Measurements from ENCODE around the gene DOCK1.

Gene DOCK1

DNA sequence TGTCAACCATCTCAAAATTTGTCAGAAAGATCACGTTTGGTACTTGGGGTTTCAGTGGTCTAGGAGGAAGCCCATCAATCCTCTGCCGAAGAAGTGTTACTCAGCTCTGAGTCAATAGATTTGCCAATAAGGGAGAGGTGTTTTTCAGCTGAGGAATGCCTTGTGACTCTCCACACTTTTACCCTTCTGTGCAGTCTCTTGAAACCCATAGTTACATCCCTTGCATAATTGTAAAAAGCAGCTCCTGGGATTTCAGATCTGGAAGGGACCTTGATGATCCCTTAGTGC, 243.6 kb downstream of the DOCK1 start:
- TF ChIP-seq, protein P1, sequence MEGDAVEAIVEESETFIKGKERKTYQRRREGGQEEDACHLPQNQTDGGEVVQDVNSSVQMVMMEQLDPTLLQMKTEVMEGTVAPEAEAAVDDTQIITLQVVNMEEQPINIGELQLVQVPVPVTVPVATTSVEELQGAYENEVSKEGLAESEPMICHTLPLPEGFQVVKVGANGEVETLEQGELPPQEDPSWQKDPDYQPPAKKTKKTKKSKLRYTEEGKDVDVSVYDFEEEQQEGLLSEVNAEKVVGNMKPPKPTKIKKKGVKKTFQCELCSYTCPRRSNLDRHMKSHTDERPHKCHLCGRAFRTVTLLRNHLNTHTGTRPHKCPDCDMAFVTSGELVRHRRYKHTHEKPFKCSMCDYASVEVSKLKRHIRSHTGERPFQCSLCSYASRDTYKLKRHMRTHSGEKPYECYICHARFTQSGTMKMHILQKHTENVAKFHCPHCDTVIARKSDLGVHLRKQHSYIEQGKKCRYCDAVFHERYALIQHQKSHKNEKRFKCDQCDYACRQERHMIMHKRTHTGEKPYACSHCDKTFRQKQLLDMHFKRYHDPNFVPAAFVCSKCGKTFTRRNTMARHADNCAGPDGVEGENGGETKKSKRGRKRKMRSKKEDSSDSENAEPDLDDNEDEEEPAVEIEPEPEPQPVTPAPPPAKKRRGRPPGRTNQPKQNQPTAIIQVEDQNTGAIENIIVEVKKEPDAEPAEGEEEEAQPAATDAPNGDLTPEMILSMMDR (IDR thresholded peaks at IDR 0.05): no peak
- Histone ChIP-seq H3K9me3 (ENCODE audit: control insufficient read depth, low read length) (no peaks in the 10 kb centered on the region), H3K36me3 (ENCODE audit: control insufficient read depth, insufficient read depth, low read length) (no peaks in the 10 kb centered on the region), H2AFZ (no peak overlapping the region), H3K79me2 (no peaks in the 10 kb centered on the region), H3K4me3 (ENCODE audit: low read depth, low read length) (no peak overlapping the region), H3K27me3 (ENCODE audit: control insufficient read depth, insufficient read depth, low read length) (no peaks in the 10 kb centered on the region), H3K9ac (no peak overlapping the region), H3K4me1 (no peaks in the 10 kb centered on the region), H3K27ac (no peak overlapping the region), H3K4me2 (ENCODE audit: low read length) (no peak overlapping the region)

DNA sequence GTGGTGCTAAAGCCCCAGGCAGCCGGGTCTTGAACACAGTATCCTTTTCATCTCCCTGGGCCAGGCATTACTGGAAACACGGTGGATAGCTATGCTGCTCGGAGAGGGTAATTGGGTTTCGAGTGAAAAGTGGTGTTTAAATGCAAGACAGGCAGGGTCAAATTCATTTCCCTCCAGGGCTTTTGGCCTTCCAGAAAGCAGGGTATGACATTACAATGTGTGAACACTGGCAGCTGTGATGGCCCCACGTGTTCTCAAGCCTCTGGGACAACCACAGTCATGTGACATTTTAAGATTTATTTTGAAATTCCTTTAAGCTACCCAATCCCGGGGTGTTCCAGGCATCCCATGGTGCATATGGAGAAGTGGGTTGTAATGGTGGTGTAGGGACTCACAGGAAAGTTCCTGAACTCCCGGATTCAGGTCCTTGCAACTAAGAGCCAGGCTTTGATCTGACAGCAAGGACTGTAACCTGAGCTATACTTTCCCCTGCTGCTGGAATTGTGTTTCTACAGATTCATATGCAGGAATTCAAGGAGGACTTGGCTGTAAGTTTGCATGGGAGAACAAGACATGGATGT, 244.4 kb downstream of the DOCK1 start:
- Histone ChIP-seq H2AFZ (no peak overlapping the region), H3K27ac (no peak overlapping the region), H3K36me3 (ENCODE audit: control insufficient read depth, insufficient read depth, low read length) (no peaks in the 10 kb centered on the region), H3K4me3 (ENCODE audit: low read depth, low read length) (no peak overlapping the region), H3K27me3 (ENCODE audit: control insufficient read depth, insufficient read depth, low read length) (no peaks in the 10 kb centered on the region), H3K79me2 (no peaks in the 10 kb centered on the region), H3K4me1 (no peaks in the 10 kb centered on the region), H3K9ac (no peak overlapping the region), H3K4me2 (ENCODE audit: low read length) (no peak overlapping the region), H3K9me3 (ENCODE audit: control insufficient read depth, low read length) (no peaks in the 10 kb centered on the region)
- TF ChIP-seq, protein P1 (IDR thresholded peaks at IDR 0.05): no peak

DNA sequence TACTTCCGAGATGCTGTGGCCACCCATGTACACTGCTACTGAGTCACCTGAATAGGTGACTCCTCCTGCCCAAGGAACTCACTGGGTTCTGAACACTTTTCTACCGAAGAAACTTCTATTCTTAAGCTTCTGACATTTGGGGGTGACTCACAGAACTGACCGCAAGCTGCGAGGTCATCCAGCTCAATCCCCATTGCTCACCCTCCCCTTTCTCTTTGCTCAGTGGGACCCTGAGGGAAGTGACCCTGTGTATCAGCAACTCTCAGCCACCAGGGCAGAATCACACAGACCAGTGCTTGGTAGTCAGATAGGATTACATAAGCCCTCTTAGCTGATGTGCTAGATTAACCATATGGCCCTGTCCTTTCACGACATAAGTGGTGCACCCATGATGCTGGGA, 244.9 kb downstream of the DOCK1 start:
- H3K79me2 ChIP-seq: no peaks in the 10 kb centered on the region
- no peak overlapping the region for H3K4me3 ChIP-seq (ENCODE audit: low read depth, low read length)
- no peak overlapping the region for H3K4me2 ChIP-seq (ENCODE audit: low read length)
- H3K36me3 ChIP-seq (ENCODE audit: control insufficient read depth, insufficient read depth, low read length): no peaks in the 10 kb centered on the region
- H3K9me3 ChIP-seq (ENCODE audit: control insufficient read depth, low read length): no peaks in the 10 kb centered on the region
- TF ChIP-seq, protein P1 (IDR thresholded peaks at IDR 0.05): no peak
- H3K27ac ChIP-seq: no peak overlapping the region
- H3K27me3 ChIP-seq (ENCODE audit: control insufficient read depth, insufficient read depth, low read length): no peaks in the 10 kb centered on the region
- no peak overlapping the region for H2AFZ ChIP-seq
- H3K4me1 ChIP-seq: no peaks in the 10 kb centered on the region
- H3K9ac ChIP-seq: no peak overlapping the region

DNA sequence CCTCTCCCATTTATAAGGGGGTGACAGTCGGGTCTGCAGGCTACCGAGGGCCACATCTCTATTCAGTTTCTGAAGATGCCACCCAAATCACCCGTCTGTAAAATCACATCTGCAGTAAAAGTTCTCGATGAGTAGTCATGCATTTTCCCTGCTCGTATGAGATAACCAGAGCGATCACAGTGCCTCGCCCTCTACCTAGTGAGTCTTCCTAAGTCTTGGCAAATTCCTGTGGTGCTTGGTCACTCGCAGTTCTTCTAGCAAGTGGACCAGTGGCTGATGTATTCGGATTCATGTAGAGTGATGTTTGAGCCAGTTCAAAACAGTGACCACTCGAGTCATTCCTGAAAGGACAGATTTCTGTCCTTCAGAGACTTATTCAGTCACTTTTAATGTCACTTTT, 246.3 kb downstream of the DOCK1 start:
- Histone ChIP-seq H3K36me3 (ENCODE audit: control insufficient read depth, insufficient read depth, low read length) (no peaks in the 10 kb centered on the region), H3K79me2 (no peaks in the 10 kb centered on the region), H3K27ac (no peak overlapping the region), H2AFZ (no peak overlapping the region), H3K9ac (no peak overlapping the region), H3K4me3 (ENCODE audit: low read depth, low read length) (no peak overlapping the region), H3K27me3 (ENCODE audit: control insufficient read depth, insufficient read depth, low read length) (no peaks in the 10 kb centered on the region), H3K4me1 (no peaks in the 10 kb centered on the region), H3K4me2 (ENCODE audit: low read length) (no peak overlapping the region), H3K9me3 (ENCODE audit: control insufficient read depth, low read length) (no peaks in the 10 kb centered on the region)
- TF ChIP-seq, protein P1 (IDR thresholded peaks at IDR 0.05): no peak

DNA sequence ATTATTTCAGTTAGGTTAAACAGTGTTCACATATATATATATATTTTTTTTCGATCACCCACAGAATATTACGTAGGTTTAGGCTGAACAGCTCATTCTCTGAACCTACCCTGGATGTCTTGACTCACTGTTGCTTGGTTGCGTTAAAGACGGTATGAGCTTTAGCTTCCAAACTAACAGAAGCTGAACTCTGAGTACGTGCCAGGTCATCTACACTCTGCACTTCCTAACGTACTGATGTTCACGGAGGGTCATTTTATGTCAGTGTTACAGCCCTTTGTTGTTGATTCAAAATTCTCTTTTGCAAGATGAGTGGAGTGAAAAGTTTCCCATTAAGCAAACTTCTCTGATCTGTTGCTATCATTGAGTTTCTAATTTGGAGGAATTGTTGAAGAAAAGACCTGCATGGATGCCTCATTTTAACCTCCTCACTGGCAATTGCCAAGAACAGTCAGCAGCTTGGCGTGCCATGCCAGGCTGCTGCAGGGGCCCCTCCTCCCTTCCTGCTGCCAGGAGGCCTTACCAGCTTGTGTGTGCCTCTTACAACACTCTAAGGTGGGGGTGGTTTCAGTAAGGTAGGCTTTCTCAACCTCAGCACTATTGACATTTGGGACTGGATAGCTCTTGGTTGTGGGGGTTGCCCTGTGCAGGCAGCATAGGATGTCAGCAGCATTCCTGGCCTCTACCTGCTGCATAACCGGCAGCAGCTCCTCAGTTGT, 246.9 kb downstream of the DOCK1 start:
- H3K27me3 ChIP-seq (ENCODE audit: control insufficient read depth, insufficient read depth, low read length): no peaks in the 10 kb centered on the region
- TF ChIP-seq, protein P1 (IDR thresholded peaks at IDR 0.05): no peak
- no peak overlapping the region for H3K27ac ChIP-seq
- no peak overlapping the region for H2AFZ ChIP-seq
- no peak overlapping the region for H3K4me2 ChIP-seq (ENCODE audit: low read length)
- no peaks in the 10 kb centered on the region for H3K79me2 ChIP-seq
- no peaks in the 10 kb centered on the region for H3K4me1 ChIP-seq
- H3K36me3 ChIP-seq (ENCODE audit: control insufficient read depth, insufficient read depth, low read length): no peaks in the 10 kb centered on the region
- H3K9me3 ChIP-seq (ENCODE audit: control insufficient read depth, low read length): no peaks in the 10 kb centered on the region
- no peak overlapping the region for H3K9ac ChIP-seq
- H3K4me3 ChIP-seq (ENCODE audit: low read depth, low read length): no peak overlapping the region

All from parathyroid adenoma (tissue), 2 donors.